ENCODE results near the gene SLCO3A1. TPM values are rescaled to one million over a fixed set of nuclear protein-coding genes. Genes with fewer than 3 reads are reported as not detected.

Gene SLCO3A1
- total and polyA plus RNA-seq, 9 donors: 1.7 to 8.6 (median 4.5) TPM

- Histone ChIP-seq H3K9me3 (replicated peaks; ENCODE audit: control insufficient read depth, low read depth, low read length) (no peaks in the 10 kb centered on the region), H3K36me3 (ENCODE audit: control insufficient read depth, insufficient read depth, low read length) (no peaks in the 10 kb centered on the region), H3K27me3 (ENCODE audit: control insufficient read depth, insufficient read depth, low read length) (peaks cover 5% of the 10 kb centered on the region), H3K27ac (ENCODE audit: low read length) (no peak overlapping the region), H3K4me1 (ENCODE audit: control insufficient read depth, insufficient read depth, low read length) (no peaks in the 10 kb centered on the region), H3K4me3 (ENCODE audit: low read length) (no peak overlapping the region)
- DNase-seq: no peak
- WGBS (ENCODE audit: insufficient coverage): 100% methylated on average over 3 of the region's 7 CpGs
Measured at GRCh38 chr15:92167451-92167850, 313.9 kb downstream of the SLCO3A1 start.

- no peak overlapping the region for H3K27ac ChIP-seq (ENCODE audit: low read length)
- no peaks in the 10 kb centered on the region for H3K4me1 ChIP-seq (ENCODE audit: control insufficient read depth, insufficient read depth, low read length)
- no peak for DNase-seq
- H3K36me3 ChIP-seq (ENCODE audit: control insufficient read depth, insufficient read depth, low read length): no peaks in the 10 kb centered on the region
- 93% methylated on average over 4 of the region's 5 CpGs for WGBS (ENCODE audit: insufficient coverage)
- no peak overlapping the region for H3K4me3 ChIP-seq (ENCODE audit: low read length)
- peaks cover 5% of the 10 kb centered on the region for H3K27me3 ChIP-seq (ENCODE audit: control insufficient read depth, insufficient read depth, low read length)
- no peaks in the 10 kb centered on the region for H3K9me3 ChIP-seq (replicated peaks; ENCODE audit: control insufficient read depth, low read depth, low read length)
Measured at GRCh38 chr15:92168066-92168683, 314.7 kb downstream of the SLCO3A1 start.

- DNase-seq: no peak
- Histone ChIP-seq H3K36me3 (ENCODE audit: control insufficient read depth, insufficient read depth, low read length) (no peaks in the 10 kb centered on the region), H3K9me3 (replicated peaks; ENCODE audit: control insufficient read depth, low read depth, low read length) (no peaks in the 10 kb centered on the region), H3K4me1 (ENCODE audit: control insufficient read depth, insufficient read depth, low read length) (no peaks in the 10 kb centered on the region), H3K4me3 (ENCODE audit: low read length) (no peak overlapping the region), H3K27me3 (ENCODE audit: control insufficient read depth, insufficient read depth, low read length) (peaks cover 5% of the 10 kb centered on the region), H3K27ac (ENCODE audit: low read length) (no peak overlapping the region)
- WGBS (ENCODE audit: insufficient coverage): 83% methylated on average over 7 of the region's 8 CpGs
Measured at GRCh38 chr15:92170897-92171296, 317.4 kb downstream of the SLCO3A1 start.

- Histone ChIP-seq H3K27ac (ENCODE audit: low read length) (no peak overlapping the region), H3K4me3 (ENCODE audit: low read length) (no peak overlapping the region), H3K36me3 (ENCODE audit: control insufficient read depth, insufficient read depth, low read length) (no peaks in the 10 kb centered on the region), H3K4me1 (ENCODE audit: control insufficient read depth, insufficient read depth, low read length) (peaks cover 2% of the 10 kb centered on the region), H3K9me3 (replicated peaks; ENCODE audit: control insufficient read depth, low read depth, low read length) (no peaks in the 10 kb centered on the region), H3K27me3 (ENCODE audit: control insufficient read depth, insufficient read depth, low read length) (no peaks in the 10 kb centered on the region)
- WGBS (ENCODE audit: insufficient coverage): no CpG with 5 or more reads among the region's 4 CpGs
- DNase-seq: no peak
Measured at GRCh38 chr15:92178911-92179310, 325.4 kb downstream of the SLCO3A1 start.

GRCh38 chr15:92184142-92184541, 330.6 kb downstream of the SLCO3A1 start:
- no peaks in the 10 kb centered on the region for H3K9me3 ChIP-seq (replicated peaks; ENCODE audit: control insufficient read depth, low read depth, low read length)
- 60% methylated on average over 1 of the region's 3 CpGs for whole genome bisulfite sequencing (ENCODE audit: insufficient coverage)
- no peak overlapping the region for H3K4me3 ChIP-seq (ENCODE audit: low read length)
- H3K36me3 ChIP-seq (ENCODE audit: control insufficient read depth, insufficient read depth, low read length): no peaks in the 10 kb centered on the region
- H3K27ac ChIP-seq (ENCODE audit: low read length): no peak overlapping the region
- DNase-seq: peak; percentile 8
- peaks cover 13% of the 10 kb centered on the region for H3K4me1 ChIP-seq (ENCODE audit: control insufficient read depth, insufficient read depth, low read length)
- H3K27me3 ChIP-seq (ENCODE audit: control insufficient read depth, insufficient read depth, low read length): no peaks in the 10 kb centered on the region

GRCh38 chr15:92184679-92185230, 331.2 kb downstream of the SLCO3A1 start:
- 94% methylated on average over 7 of the region's 8 CpGs for WGBS (ENCODE audit: insufficient coverage)
- Histone ChIP-seq H3K27me3 (ENCODE audit: control insufficient read depth, insufficient read depth, low read length) (no peaks in the 10 kb centered on the region), H3K4me3 (ENCODE audit: low read length) (no peak overlapping the region), H3K4me1 (ENCODE audit: control insufficient read depth, insufficient read depth, low read length) (peaks cover 13% of the 10 kb centered on the region), H3K27ac (ENCODE audit: low read length) (no peak overlapping the region), H3K36me3 (ENCODE audit: control insufficient read depth, insufficient read depth, low read length) (no peaks in the 10 kb centered on the region), H3K9me3 (replicated peaks; ENCODE audit: control insufficient read depth, low read depth, low read length) (no peaks in the 10 kb centered on the region)
- no peak for DNase-seq

- H3K27ac ChIP-seq (ENCODE audit: low read length): no peak overlapping the region
- 54% methylated on average over 3 of the region's 4 CpGs for WGBS (ENCODE audit: insufficient coverage)
Measured at GRCh38 chr15:92187975-92188374, 334.5 kb downstream of the SLCO3A1 start.

GRCh38 chr15:92189166-92189565, 335.7 kb downstream of the SLCO3A1 start:
- 94% methylated on average over 3 of the region's 4 CpGs for WGBS (ENCODE audit: insufficient coverage)

More at GRCh38 chr15:92187975-92188374, 334.5 kb downstream of the SLCO3A1 start:
- no peak for DNase-seq
- no peaks in the 10 kb centered on the region for H3K9me3 ChIP-seq (replicated peaks; ENCODE audit: control insufficient read depth, low read depth, low read length)
- H3K36me3 ChIP-seq (ENCODE audit: control insufficient read depth, insufficient read depth, low read length): no peaks in the 10 kb centered on the region
- no peaks in the 10 kb centered on the region for H3K27me3 ChIP-seq (ENCODE audit: control insufficient read depth, insufficient read depth, low read length)
- no peak overlapping the region for H3K4me3 ChIP-seq (ENCODE audit: low read length)
- peaks cover 13% of the 10 kb centered on the region for H3K4me1 ChIP-seq (ENCODE audit: control insufficient read depth, insufficient read depth, low read length)

GRCh38 chr15:92195241-92195640, 341.7 kb downstream of the SLCO3A1 start:
- no peak overlapping the region for H3K4me3 ChIP-seq (ENCODE audit: low read length)
- no peaks in the 10 kb centered on the region for H3K27me3 ChIP-seq (ENCODE audit: control insufficient read depth, insufficient read depth, low read length)
- no peaks in the 10 kb centered on the region for H3K36me3 ChIP-seq (ENCODE audit: control insufficient read depth, insufficient read depth, low read length)
- DNase-seq: no peak
- H3K9me3 ChIP-seq (replicated peaks; ENCODE audit: control insufficient read depth, low read depth, low read length): no peaks in the 10 kb centered on the region
- 67% methylated on average over 1 of the region's 2 CpGs for WGBS (ENCODE audit: insufficient coverage)
- no peaks in the 10 kb centered on the region for H3K4me1 ChIP-seq (ENCODE audit: control insufficient read depth, insufficient read depth, low read length)
- H3K27ac ChIP-seq (ENCODE audit: low read length): no peak overlapping the region

More at GRCh38 chr15:92189166-92189565, 335.7 kb downstream of the SLCO3A1 start:
- no peak overlapping the region for H3K27ac ChIP-seq (ENCODE audit: low read length)
- peaks cover 8% of the 10 kb centered on the region for H3K4me1 ChIP-seq (ENCODE audit: control insufficient read depth, insufficient read depth, low read length)
- DNase-seq: no peak
- H3K9me3 ChIP-seq (replicated peaks; ENCODE audit: control insufficient read depth, low read depth, low read length): no peaks in the 10 kb centered on the region
- no peaks in the 10 kb centered on the region for H3K27me3 ChIP-seq (ENCODE audit: control insufficient read depth, insufficient read depth, low read length)
- H3K36me3 ChIP-seq (ENCODE audit: control insufficient read depth, insufficient read depth, low read length): no peaks in the 10 kb centered on the region
- no peak overlapping the region for H3K4me3 ChIP-seq (ENCODE audit: low read length)

GRCh38 chr15:92196342-92196741, 342.8 kb downstream of the SLCO3A1 start:
- Histone ChIP-seq H3K9me3 (replicated peaks; ENCODE audit: control insufficient read depth, low read depth, low read length) (no peaks in the 10 kb centered on the region), H3K27ac (ENCODE audit: low read length) (no peak overlapping the region), H3K36me3 (ENCODE audit: control insufficient read depth, insufficient read depth, low read length) (no peaks in the 10 kb centered on the region), H3K4me1 (ENCODE audit: control insufficient read depth, insufficient read depth, low read length) (no peaks in the 10 kb centered on the region), H3K27me3 (ENCODE audit: control insufficient read depth, insufficient read depth, low read length) (no peaks in the 10 kb centered on the region), H3K4me3 (ENCODE audit: low read length) (no peak overlapping the region)
- 67% methylated on average over 3 of the region's 4 CpGs for WGBS (ENCODE audit: insufficient coverage)
- DNase-seq: no peak
